T-cell (primary cell): ENCODE measurements around the gene HCLS1. TPM values are rescaled to one million over a fixed set of nuclear protein-coding genes. Genes with fewer than 3 reads are reported as not detected.

Source experiments
- ATAC-seq, 4 experiments: fragments of 200-7000 bp in 3 of 4; fragments of 150-1000 bp in 1 of 4; cut with Tn5 transposase; replicated peaks in 1 of 4; 1 replicate in 3 of 4; 2 replicates in 1 of 4; pipeline ENCODE4 v1.10.0; 2021; ENCODE audit warnings: moderate library complexity in 3 of 4, mild to moderate bottlenecking in 2 of 4, moderate number of reproducible peaks in 1 of 4
- CTCF ChIA-PET, 2 donors: fragments of 300-600 bp; sonication (Branson Sonifier 250); formaldehyde crosslinking; loops; one replicate each; lab custom pipeline; 2022; ENCODE audit warnings: antibody characterized with exemption in 2 of 2; lab: Charles Lee
- POLR2A ChIA-PET, 2 donors: fragments of 300-600 bp; sonication (Branson Sonifier 250); formaldehyde crosslinking; loops; one replicate each; lab custom pipeline; 2022; ENCODE audit warnings: antibody characterized with exemption in 2 of 2; lab: Charles Lee
- DNase-seq, 35 experiments: peaks; one replicate each; pipeline versions ENCODE4 v3.0.0 to v3.0.0-alpha.2; 2013 to 2023
- H3K27ac ChIP-seq: one replicate; pipeline ENCODE4 v1.5.1; 2013; ENCODE audit warnings: low read length
- H3K27me3 ChIP-seq, 2 experiments: replicated peaks in 1 of 2; 1 replicate in 1 of 2; 2 replicates in 1 of 2; pipeline versions ENCODE4 v1.6.1 to v1.7.0; 2013; ENCODE audit warnings: low read length in 1 of 2, mixed read lengths in 1 of 2; ENCODE audit not compliant: control insufficient read depth in 2 of 2, insufficient read depth in 2 of 2; ENCODE audit errors: extremely low read depth in 1 of 2
- H3K36me3 ChIP-seq, 2 donors: 1 replicate in 1 of 2; 2 replicates in 1 of 2; pipeline versions ENCODE4 v1.6.1 to v1.7.0; 2013; ENCODE audit warnings: low read length in 1 of 2; ENCODE audit not compliant: control insufficient read depth in 2 of 2, insufficient read depth in 1 of 2; ENCODE audit errors: extremely low read depth in 1 of 2
- H3K4me1 ChIP-seq, 2 experiments: 1 replicate in 1 of 2; 2 replicates in 1 of 2; pipeline versions ENCODE4 v1.6.1 to v1.7.0; 2013; ENCODE audit warnings: low read length in 2 of 2, mixed read lengths in 1 of 2; ENCODE audit not compliant: insufficient read depth in 2 of 2, control insufficient read depth in 1 of 2; ENCODE audit errors: extremely low read depth in 1 of 2
- H3K4me3 ChIP-seq, 2 donors: 1 replicate in 1 of 2; 2 replicates in 1 of 2; pipeline versions ENCODE4 v1.5.1 to v1.7.0; 2013; ENCODE audit warnings: mild to moderate bottlenecking in 2 of 2, low read length in 1 of 2, moderate library complexity in 1 of 2; ENCODE audit not compliant: control insufficient read depth in 1 of 2; ENCODE audit errors: extremely low read depth in 1 of 2
- H3K9me3 ChIP-seq: 2 replicates; pipeline ENCODE4 v1.7.0; 2013
- H3K27ac Mint-ChIP-seq, 2 donors: one replicate each; pipeline ENCODE4 v1.8.0; 2020 to 2021; ENCODE audit warnings: mild to moderate bottlenecking in 2 of 2, mixed read lengths in 2 of 2
- H3K27me3 Mint-ChIP-seq, 2 donors: one replicate each; pipeline ENCODE4 v1.8.0; 2021 to 2022; ENCODE audit warnings: mixed read lengths in 2 of 2
- H3K36me3 Mint-ChIP-seq: one replicate; pipeline ENCODE4 v1.8.0; 2021; ENCODE audit warnings: mixed read lengths
- H3K4me1 Mint-ChIP-seq, 3 donors: one replicate each; pipeline ENCODE4 v1.8.0; 2020 to 2022; ENCODE audit warnings: mixed read lengths in 3 of 3, mild to moderate bottlenecking in 1 of 3
- H3K4me3 Mint-ChIP-seq, 3 donors: one replicate each; pipeline ENCODE4 v1.8.0; 2020 to 2022; ENCODE audit warnings: mild to moderate bottlenecking in 3 of 3, mixed read lengths in 3 of 3, moderate library complexity in 3 of 3
- H3K9me3 Mint-ChIP-seq, 3 donors: one replicate each; pipeline ENCODE4 v1.8.0; 2020 to 2022; ENCODE audit warnings: mixed read lengths in 3 of 3
- WGBS: methylation state at CpG from one replicate; pipeline ENCODE4 v1.1.5; 2013; ENCODE audit warnings: missing lambda C conversion rate; ENCODE audit not compliant: insufficient coverage; 5-methylcytosine and 5-hydroxymethylcytosine counted together
- total RNA-seq, 35 experiments: library from RNA in 6 of 35; stranded (reverse) in 6 of 35; fragments of 120-200 nt in 1 of 35; gene quantifications; one replicate each; pipeline versions ENCODE4 v1.2.1 to v1.2.4 and lab custom pipeline; 2013 to 2026

The HCLS1 gene
- total RNA-seq, 5 donors from 2014 or later (not counting 1 experiment from before 2014, with no cell fraction given): 280 to 329 (median 321) TPM

- no peak overlapping the region for H3K4me3 ChIP-seq
- no peak overlapping the region for H3K4me3 Mint-ChIP-seq
- no peak for DNase-seq
- ChIA-PET CTCF (no interaction called here), POLR2A (no interaction called here)
- H3K27me3 Mint-ChIP-seq: no peaks in the 10 kb centered on the region
- no peaks in the 10 kb centered on the region for H3K9me3 Mint-ChIP-seq
- H3K9me3 ChIP-seq: no peaks in the 10 kb centered on the region
- peaks cover 84% of the 10 kb centered on the region for H3K36me3 Mint-ChIP-seq
- ATAC-seq: no peak
- peaks cover 12 to 22% (median 16%) of the 10 kb centered on the region in 3 donors for H3K4me1 Mint-ChIP-seq
- WGBS: no CpG with 5 or more reads among the region's 1 CpG
- no peaks in the 10 kb centered on the region for H3K27me3 ChIP-seq
- H3K27ac ChIP-seq: no peak overlapping the region
- H3K4me1 ChIP-seq: no peaks in the 10 kb centered on the region
- peak overlapping the region in 1 of 2 donors; percentile 22 for H3K27ac Mint-ChIP-seq
- peaks cover 35 to 84% of the 10 kb centered on the region in 2 donors for H3K36me3 ChIP-seq
Observed at GRCh38 chr3:121637922-121638321, 22.8 kb downstream of the HCLS1 start.

- 100% methylated on average over 1 of the region's 1 CpG for WGBS
- Histone ChIP-seq H3K4me1 (no peaks in the 10 kb centered on the region), H3K27ac (no peak overlapping the region), H3K4me3 (no peak overlapping the region), H3K27me3 (no peaks in the 10 kb centered on the region), H3K9me3 (no peaks in the 10 kb centered on the region), H3K36me3 (peaks cover 20 to 46% of the 10 kb centered on the region in 2 donors)
- no peak for ATAC-seq
- H3K4me1 Mint-ChIP-seq: peaks cover 0 to 6% (median 0%) of the 10 kb centered on the region in 3 donors
- peak overlapping the region in 1 of 2 donors; percentile 75 for H3K27ac Mint-ChIP-seq
- CTCF ChIA-PET: interaction anchor here in 1 of 2 donors (0.6 kb wide), 1 partner anchor 44 kb away, joined by 7 read pairs; no protein-coding TSS in a partner anchor
- POLR2A ChIA-PET: no interaction called here
- H3K36me3 Mint-ChIP-seq: peaks cover 64% of the 10 kb centered on the region
- no peaks in the 10 kb centered on the region for H3K27me3 Mint-ChIP-seq
- no peak for DNase-seq
- no peaks in the 10 kb centered on the region for H3K9me3 Mint-ChIP-seq
- H3K4me3 Mint-ChIP-seq: no peak overlapping the region
Observed at GRCh38 chr3:121630355-121630754, 30.3 kb downstream of the HCLS1 start.

DNA sequence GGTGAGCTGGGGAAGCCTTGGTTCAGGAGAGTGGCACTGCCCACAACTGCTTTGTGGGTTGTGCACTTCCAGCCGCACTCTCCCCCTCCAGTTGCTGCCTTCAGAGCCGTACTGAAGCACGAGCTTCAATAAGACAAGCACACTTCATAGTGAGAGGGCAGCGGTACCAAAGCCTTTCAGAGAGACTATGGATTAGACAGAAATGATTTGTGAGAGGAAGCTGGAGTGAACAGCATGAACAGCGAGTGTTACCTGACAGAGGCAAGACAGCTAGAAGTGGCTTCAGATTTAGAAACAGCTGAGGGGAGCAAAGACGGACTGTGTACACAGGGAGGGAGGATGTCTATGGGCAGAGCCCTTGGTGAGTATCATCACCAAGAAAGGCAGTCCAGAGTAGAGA is 31.1 kb downstream of the HCLS1 start:
- DNase-seq (no peak), ATAC-seq (no peak)
- H3K9me3 Mint-ChIP-seq: no peaks in the 10 kb centered on the region
- WGBS: 97% methylated on average over 3 of the region's 6 CpGs
- Histone ChIP-seq H3K4me3 (no peak overlapping the region), H3K27me3 (no peaks in the 10 kb centered on the region), H3K9me3 (no peaks in the 10 kb centered on the region), H3K27ac (no peak overlapping the region), H3K4me1 (no peaks in the 10 kb centered on the region), H3K36me3 (peaks cover 13 to 39% of the 10 kb centered on the region in 2 donors)
- H3K27ac Mint-ChIP-seq: peak overlapping the region in 1 of 2 donors; percentile 35
- no peaks in the 10 kb centered on the region for H3K27me3 Mint-ChIP-seq
- ChIA-PET CTCF (no interaction called here), POLR2A (no interaction called here)
- peaks cover 57% of the 10 kb centered on the region for H3K36me3 Mint-ChIP-seq
- no peak overlapping the region for H3K4me3 Mint-ChIP-seq
- peaks cover 0 to 6% (median 0%) of the 10 kb centered on the region in 3 donors for H3K4me1 Mint-ChIP-seq

GRCh38 chr3:121627622-121628021 is 33.1 kb downstream of the HCLS1 start:
- Histone ChIP-seq H3K4me3 (no peak overlapping the region), H3K36me3 (peaks cover 3 to 23% of the 10 kb centered on the region in 2 donors), H3K27me3 (no peaks in the 10 kb centered on the region), H3K9me3 (no peaks in the 10 kb centered on the region), H3K4me1 (no peaks in the 10 kb centered on the region), H3K27ac (no peak overlapping the region)
- no peaks in the 10 kb centered on the region for H3K9me3 Mint-ChIP-seq
- H3K27ac Mint-ChIP-seq: no peak overlapping the region
- DNase-seq (no peak), ATAC-seq (no peak)
- peaks cover 0 to 6% (median 0%) of the 10 kb centered on the region in 3 donors for H3K4me1 Mint-ChIP-seq
- CTCF ChIA-PET: no interaction called here
- H3K36me3 Mint-ChIP-seq: peaks cover 39% of the 10 kb centered on the region
- POLR2A ChIA-PET: no interaction called here
- H3K4me3 Mint-ChIP-seq: no peak overlapping the region
- H3K27me3 Mint-ChIP-seq: no peaks in the 10 kb centered on the region
- 100% methylated on average over 1 of the region's 3 CpGs for WGBS

- Histone ChIP-seq H3K27me3 (no peaks in the 10 kb centered on the region), H3K27ac (no peak overlapping the region), H3K4me1 (no peaks in the 10 kb centered on the region), H3K36me3 (peaks cover 2 to 19% of the 10 kb centered on the region in 2 donors), H3K9me3 (no peaks in the 10 kb centered on the region), H3K4me3 (no peak overlapping the region)
- Mint-ChIP-seq H3K27me3 (peaks cover 0 to under 1% of the 10 kb centered on the region in 2 donors), H3K4me1 (peaks cover 0 to 6% (median 0%) of the 10 kb centered on the region in 3 donors), H3K9me3 (no peaks in the 10 kb centered on the region), H3K27ac (no peak overlapping the region), H3K4me3 (no peak overlapping the region), H3K36me3 (peaks cover 35% of the 10 kb centered on the region)
- ATAC-seq (no peak), DNase-seq (no peak)
- POLR2A ChIA-PET: no interaction called here
- CTCF ChIA-PET: no interaction called here
- 93% methylated on average over 3 of the region's 4 CpGs for WGBS
Observed at GRCh38 chr3:121627211-121627610, 33.5 kb downstream of the HCLS1 start.

GRCh38 chr3:121626495-121626894 is 34.2 kb downstream of the HCLS1 start:
- no peaks in the 10 kb centered on the region for H3K4me1 ChIP-seq
- Mint-ChIP-seq H3K27ac (no peak overlapping the region), H3K9me3 (no peaks in the 10 kb centered on the region), H3K4me3 (no peak overlapping the region), H3K36me3 (peaks cover 27% of the 10 kb centered on the region), H3K4me1 (peaks cover 0 to 5% (median 0%) of the 10 kb centered on the region in 3 donors), H3K27me3 (peaks cover 0 to 7% of the 10 kb centered on the region in 2 donors)
- ChIA-PET CTCF (no interaction called here), POLR2A (no interaction called here)
- peaks cover 0 to 2% of the 10 kb centered on the region in 2 experiments for H3K27me3 ChIP-seq
- 100% methylated on average over 4 of the region's 4 CpGs for WGBS
- no peak for DNase-seq
- H3K4me3 ChIP-seq: no peak overlapping the region
- peaks cover 0 to 12% of the 10 kb centered on the region in 2 donors for H3K36me3 ChIP-seq
- no peak overlapping the region for H3K27ac ChIP-seq
- no peak for ATAC-seq
- H3K9me3 ChIP-seq: no peaks in the 10 kb centered on the region
